Amniotic stem cell (primary cell): Measurements from ENCODE around the gene ACAT2.
"Not testable (repeated sequence)": the region's sequence is repeated elsewhere in the genome, so short reads cannot be mapped to it uniquely, and the experiment has no call there.

ENCODE experiments used
- DNase-seq: peaks from one replicate; lab custom pipeline; 2025; lab: John Stamatoyannopoulos, UW

ACAT2 gene

GRCh38 chr6:159772196-159772595 is 10.4 kb downstream of the ACAT2 start:
- DNase-seq = no peak

- no peak for DNase-seq
These were observed 15.5 kb downstream of the ACAT2 start for GRCh38 chr6:159777240-159777904.

GRCh38 chr6:159778131-159778530 is 16.3 kb downstream of the ACAT2 start:
- DNase-seq = no peak

GRCh38 chr6:159778542-159779103 is 16.8 kb downstream of the ACAT2 start:
- no peak for DNase-seq

- DNase-seq = no peak
These were observed 26.4 kb downstream of the ACAT2 start for GRCh38 chr6:159788276-159788675.

GRCh38 chr6:159788753-159789376 is 27.0 kb downstream of the ACAT2 start:
- DNase-seq = no peak

GRCh38 chr6:159789377-159790148 is 27.7 kb downstream of the ACAT2 start, which contains the start of gene TCP1:
TSS of gene TCP1 (minus strand) at chr6:159789602. CDS start at chr6:159789468, 134 bp downstream.
- DNase-seq = peak; percentile 98

- DNase-seq = peak; percentile 89
These were observed 28.5 kb downstream of the ACAT2 start, which contains the start of gene MRPL18 for GRCh38 chr6:159790149-159790955. TSS of gene MRPL18 (plus strand) at chr6:159790467. CDS start at chr6:159790588, 121 bp downstream.

- no peak for DNase-seq
These were observed 29.2 kb downstream of the ACAT2 start for GRCh38 chr6:159790956-159791598.

GRCh38 chr6:159794976-159795375 is 33.1 kb downstream of the ACAT2 start:
- not testable (repeated sequence) for DNase-seq

GRCh38 chr6:159797554-159797953 is 35.7 kb downstream of the ACAT2 start:
- no peak for DNase-seq

- no peak for DNase-seq
These were observed 38.5 kb downstream of the ACAT2 start, which contains the start of gene PNLDC1 for GRCh38 chr6:159800141-159800865. TSS of gene PNLDC1 (plus strand) at chr6:159800276. CDS start at chr6:159800308, 32 bp downstream.

- DNase-seq = no peak
These were observed 40.1 kb downstream of the ACAT2 start for GRCh38 chr6:159801935-159802334.

GRCh38 chr6:159804504-159804903 is 42.7 kb downstream of the ACAT2 start:
- no peak for DNase-seq

- DNase-seq = no peak
These were observed 43.7 kb downstream of the ACAT2 start for GRCh38 chr6:159805440-159806020.

- DNase-seq = no peak
These were observed 44.2 kb downstream of the ACAT2 start for GRCh38 chr6:159806021-159806458.

- no peak for DNase-seq
These were observed 45.5 kb downstream of the ACAT2 start for GRCh38 chr6:159807150-159807858.

GRCh38 chr6:159808647-159809046 is 46.8 kb downstream of the ACAT2 start:
- no peak for DNase-seq

- DNase-seq = no peak
These were observed 47.3 kb downstream of the ACAT2 start for GRCh38 chr6:159809149-159809548.
